Neural progenitor cell (in vitro differentiated cells): ENCODE measurements around the gene GJA4. TPM values are rescaled to one million over a fixed set of nuclear protein-coding genes. Genes with fewer than 3 reads are reported as not detected.

Experiments
- DNase-seq: peaks from one replicate; pipeline ENCODE4 v3.0.0-alpha.2; 2016; ENCODE audit warnings: low spot score
- H2AFZ ChIP-seq: fragments of 200-600 bp; sonication (generic); replicated peaks from 2 replicates; pipeline ENCODE4 v1.6.1; 2016; ENCODE audit warnings: antibody characterized with exemption
- H3F3A ChIP-seq: fragments of 200-600 bp; sonication (generic); 2 replicates; pipeline ENCODE4 v1.6.1; 2016; ENCODE audit warnings: antibody characterized with exemption, low read depth
- H3K27ac ChIP-seq: fragments of 200-600 bp; sonication (generic); 2 replicates; pipeline ENCODE4 v1.5.1; 2016; ENCODE audit warnings: mild to moderate bottlenecking
- H3K27me3 ChIP-seq: fragments of 200-600 bp; sonication (generic); 2 replicates; pipeline ENCODE4 v1.6.1; 2016; ENCODE audit warnings: mild to moderate bottlenecking, moderate library complexity
- H3K36me3 ChIP-seq: fragments of 200-600 bp; sonication (generic); 2 replicates; pipeline ENCODE4 v1.5.1; 2016
- H3K4me1 ChIP-seq: fragments of 200-600 bp; sonication (generic); 2 replicates; pipeline ENCODE4 v1.6.1; 2016; ENCODE audit warnings: mixed run types
- H3K4me2 ChIP-seq: fragments of 200-600 bp; sonication (generic); 2 replicates; pipeline ENCODE4 v1.6.1; 2016
- H3K4me3 ChIP-seq: fragments of 200-600 bp; sonication (generic); 2 replicates; pipeline ENCODE4 v1.5.1; 2016
- H3K79me2 ChIP-seq: fragments of 200-600 bp; sonication (generic); 2 replicates; pipeline ENCODE4 v1.6.1; 2016; ENCODE audit warnings: low read depth
- H3K9ac ChIP-seq: fragments of 200-600 bp; sonication (generic); 2 replicates; pipeline ENCODE4 v1.6.1; 2016
- H3K9me3 ChIP-seq: fragments of 200-600 bp; sonication (generic); 2 replicates; pipeline ENCODE4 v1.5.1; 2016; ENCODE audit warnings: low read depth
- H4K20me1 ChIP-seq: fragments of 200-600 bp; sonication (generic); 2 replicates; pipeline ENCODE4 v1.6.1; 2016; ENCODE audit warnings: low read depth
- H3K27ac Mint-ChIP-seq: 3 replicates; pipeline ENCODE4 v1.8.0; 2021; ENCODE audit warnings: mixed read lengths
- H3K27me3 Mint-ChIP-seq: 2 replicates; pipeline ENCODE4 v1.8.0; 2022; ENCODE audit warnings: low read depth, mild to moderate bottlenecking, inconsistent platforms, moderate library complexity, mixed read lengths; ENCODE audit not compliant: insufficient read depth
- H3K36me3 Mint-ChIP-seq: 3 replicates; pipeline ENCODE4 v1.8.0; 2021; ENCODE audit warnings: mixed read lengths
- H3K4me1 Mint-ChIP-seq: 3 replicates; pipeline ENCODE4 v1.8.0; 2021; ENCODE audit warnings: mixed read lengths
- H3K4me3 Mint-ChIP-seq: 3 replicates; pipeline ENCODE4 v1.8.0; 2021; ENCODE audit warnings: mild to moderate bottlenecking, moderate library complexity, mixed read lengths
- H3K9me3 Mint-ChIP-seq: 3 replicates; pipeline ENCODE4 v1.8.0; 2020; ENCODE audit warnings: mixed read lengths
- CTCF ChIP-seq: fragments of 200-600 bp; sonication (generic); IDR thresholded peaks from 2 replicates; pipeline ENCODE4 v1.5.1; 2017; ENCODE audit warnings: antibody characterized with exemption, mild to moderate bottlenecking
- EZH2 ChIP-seq: fragments of 200-600 bp; sonication (generic); IDR thresholded peaks from 2 replicates; pipeline ENCODE4 v1.6.1; 2017; ENCODE audit warnings: antibody characterized with exemption, mild to moderate bottlenecking, moderate library complexity
- EZH2phosphoT487 ChIP-seq: fragments of 200-600 bp; sonication (generic); IDR thresholded peaks from 2 replicates; pipeline ENCODE4 v1.6.1; 2017; ENCODE audit warnings: antibody characterized with exemption
- total RNA-seq: library from RNA; depleted of rRNA; stranded (reverse); fragments of >200 nt; gene quantifications from 2 replicates; pipeline ENCODE4 v1.2.3, GENCODE V29; 2015; ENCODE audit warnings: low replicate concordance

Gene GJA4
- total RNA-seq, 1 donor from 2014 or later: not detected

- no peaks in the 10 kb centered on the region for H3K27me3 Mint-ChIP-seq
- Histone ChIP-seq H4K20me1 (peaks cover 33% of the 10 kb centered on the region), H2AFZ (no peak overlapping the region), H3F3A (peaks cover 15% of the 10 kb centered on the region), H3K4me1 (peaks cover 23% of the 10 kb centered on the region), H3K4me3 (no peak overlapping the region), H3K27me3 (no peaks in the 10 kb centered on the region), H3K9ac (no peak overlapping the region), H3K36me3 (no peaks in the 10 kb centered on the region), H3K79me2 (no peaks in the 10 kb centered on the region), H3K9me3 (no peaks in the 10 kb centered on the region), H3K27ac (no peak overlapping the region), H3K4me2 (no peak overlapping the region)
- DNase-seq: no peak
- TF ChIP-seq EZH2phosphoT487 (no peak), EZH2 (no peak)
- H3K4me1 Mint-ChIP-seq: peaks cover 46% of the 10 kb centered on the region
- H3K9me3 Mint-ChIP-seq: no peaks in the 10 kb centered on the region
- H3K4me3 Mint-ChIP-seq: no peak overlapping the region
- H3K27ac Mint-ChIP-seq: no peak overlapping the region
- no peaks in the 10 kb centered on the region for H3K36me3 Mint-ChIP-seq
These were observed 46.9 kb downstream of the GJA4 start for GRCh38 chr1:34839526-34840305.

GRCh38 chr1:34840426-34840825 is 47.6 kb downstream of the GJA4 start:
- Histone ChIP-seq H3K9me3 (no peaks in the 10 kb centered on the region), H3K4me1 (peaks cover 27% of the 10 kb centered on the region), H3K79me2 (no peaks in the 10 kb centered on the region), H3K4me2 (no peak overlapping the region), H3K36me3 (no peaks in the 10 kb centered on the region), H4K20me1 (peaks cover 39% of the 10 kb centered on the region), H3F3A (peaks cover 17% of the 10 kb centered on the region), H3K9ac (no peak overlapping the region), H2AFZ (no peak overlapping the region), H3K4me3 (no peak overlapping the region), H3K27ac (no peak overlapping the region), H3K27me3 (no peaks in the 10 kb centered on the region)
- no peak for TF ChIP-seq EZH2phosphoT487
- no peak for TF ChIP-seq CTCF
- TF ChIP-seq EZH2: no peak
- Mint-ChIP-seq H3K36me3 (no peaks in the 10 kb centered on the region), H3K4me1 (peaks cover 47% of the 10 kb centered on the region), H3K9me3 (no peaks in the 10 kb centered on the region), H3K27me3 (no peaks in the 10 kb centered on the region), H3K27ac (no peak overlapping the region), H3K4me3 (no peak overlapping the region)
- DNase-seq: no peak

GRCh38 chr1:34842073-34842472 is 49.3 kb downstream of the GJA4 start:
- H3K4me2 ChIP-seq: no peak overlapping the region
- H3K27me3 ChIP-seq: no peaks in the 10 kb centered on the region
- no peak overlapping the region for H2AFZ ChIP-seq
- no peaks in the 10 kb centered on the region for H3K36me3 ChIP-seq
- peaks cover 55% of the 10 kb centered on the region for H4K20me1 ChIP-seq
- no peaks in the 10 kb centered on the region for H3K9me3 Mint-ChIP-seq
- H3K4me1 Mint-ChIP-seq: peaks cover 54% of the 10 kb centered on the region
- no peak for DNase-seq
- no peak overlapping the region for H3K4me3 ChIP-seq
- no peaks in the 10 kb centered on the region for H3K9me3 ChIP-seq
- no peak for TF ChIP-seq EZH2phosphoT487
- TF ChIP-seq CTCF: no peak
- TF ChIP-seq EZH2: no peak
- no peaks in the 10 kb centered on the region for H3K79me2 ChIP-seq
- H3K27me3 Mint-ChIP-seq: no peaks in the 10 kb centered on the region
- H3K27ac Mint-ChIP-seq: peak overlapping the region; percentile 98
- H3K9ac ChIP-seq: no peak overlapping the region
- H3K4me3 Mint-ChIP-seq: no peak overlapping the region
- peaks cover 27% of the 10 kb centered on the region for H3K4me1 ChIP-seq
- H3F3A ChIP-seq: peaks cover 17% of the 10 kb centered on the region
- H3K27ac ChIP-seq: no peak overlapping the region
- no peaks in the 10 kb centered on the region for H3K36me3 Mint-ChIP-seq

- Mint-ChIP-seq H3K4me3 (peak overlapping the region; percentile 60), H3K36me3 (peaks cover 2% of the 10 kb centered on the region), H3K4me1 (peaks cover 61% of the 10 kb centered on the region), H3K27ac (peak overlapping the region; percentile 98), H3K9me3 (no peaks in the 10 kb centered on the region), H3K27me3 (no peaks in the 10 kb centered on the region)
- H3K4me1 ChIP-seq: peaks cover 27% of the 10 kb centered on the region
- H3K27ac ChIP-seq: no peak overlapping the region
- peaks cover 63% of the 10 kb centered on the region for H4K20me1 ChIP-seq
- H3K79me2 ChIP-seq: no peaks in the 10 kb centered on the region
- no peaks in the 10 kb centered on the region for H3K27me3 ChIP-seq
- peak; percentile 47 for DNase-seq
- H3K4me3 ChIP-seq: no peak overlapping the region
- no peak overlapping the region for H2AFZ ChIP-seq
- no peaks in the 10 kb centered on the region for H3K9me3 ChIP-seq
- TF ChIP-seq CTCF (no peak), EZH2phosphoT487 (no peak), EZH2 (no peak)
- H3F3A ChIP-seq: peaks cover 17% of the 10 kb centered on the region
- H3K9ac ChIP-seq: no peak overlapping the region
- no peaks in the 10 kb centered on the region for H3K36me3 ChIP-seq
- peak overlapping the region; percentile 55 for H3K4me2 ChIP-seq
These were observed 50.2 kb downstream of the GJA4 start for GRCh38 chr1:34842952-34843371.
